Activated T-cell treated with anti-CD3 and anti-CD28 coated beads, Interleukin-2, amount 50 U/mL, for 48 hours (primary cell): Measurements from ENCODE around the gene CEP83.

Experiments used
- DNase-seq, 2 experiments: peaks; one replicate each; pipeline ENCODE4 v3.0.0-alpha.2; 2020

CEP83 gene

DNA sequence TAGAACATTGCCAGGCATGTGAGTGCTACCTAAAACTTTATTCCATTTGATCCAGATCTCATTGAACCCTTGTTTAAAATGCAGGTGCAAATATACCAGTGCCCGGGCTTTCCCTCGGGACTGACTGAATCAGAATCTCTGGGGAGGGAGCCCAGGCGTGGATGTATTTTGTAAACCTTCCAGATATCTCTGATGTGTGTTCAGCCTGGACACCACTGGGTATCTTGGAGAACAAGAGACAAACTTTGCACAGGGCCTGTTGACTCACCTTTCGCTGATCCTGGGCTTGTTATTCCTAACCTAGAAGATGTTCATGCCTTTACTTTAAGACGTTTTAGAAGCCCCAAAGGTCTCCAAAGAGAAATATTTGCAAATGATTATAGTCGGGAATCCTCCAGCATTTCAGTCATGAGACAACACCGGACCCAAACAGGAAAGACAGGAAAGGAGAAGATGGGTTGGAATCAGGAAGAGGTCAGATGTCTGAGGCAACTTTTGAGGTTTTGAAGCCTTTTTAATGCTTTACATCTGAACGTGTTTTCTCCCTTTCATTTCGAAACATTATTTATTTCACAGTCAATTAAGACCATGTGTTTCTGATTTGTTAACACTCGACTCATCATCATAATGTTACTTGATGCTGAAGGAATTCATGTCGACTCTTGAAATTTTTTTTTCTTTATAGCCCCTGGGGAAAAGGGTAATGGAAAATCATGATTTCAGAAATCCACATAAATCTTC, 192.7 kb downstream of the CEP83 start:
- no peak for DNase-seq

DNA sequence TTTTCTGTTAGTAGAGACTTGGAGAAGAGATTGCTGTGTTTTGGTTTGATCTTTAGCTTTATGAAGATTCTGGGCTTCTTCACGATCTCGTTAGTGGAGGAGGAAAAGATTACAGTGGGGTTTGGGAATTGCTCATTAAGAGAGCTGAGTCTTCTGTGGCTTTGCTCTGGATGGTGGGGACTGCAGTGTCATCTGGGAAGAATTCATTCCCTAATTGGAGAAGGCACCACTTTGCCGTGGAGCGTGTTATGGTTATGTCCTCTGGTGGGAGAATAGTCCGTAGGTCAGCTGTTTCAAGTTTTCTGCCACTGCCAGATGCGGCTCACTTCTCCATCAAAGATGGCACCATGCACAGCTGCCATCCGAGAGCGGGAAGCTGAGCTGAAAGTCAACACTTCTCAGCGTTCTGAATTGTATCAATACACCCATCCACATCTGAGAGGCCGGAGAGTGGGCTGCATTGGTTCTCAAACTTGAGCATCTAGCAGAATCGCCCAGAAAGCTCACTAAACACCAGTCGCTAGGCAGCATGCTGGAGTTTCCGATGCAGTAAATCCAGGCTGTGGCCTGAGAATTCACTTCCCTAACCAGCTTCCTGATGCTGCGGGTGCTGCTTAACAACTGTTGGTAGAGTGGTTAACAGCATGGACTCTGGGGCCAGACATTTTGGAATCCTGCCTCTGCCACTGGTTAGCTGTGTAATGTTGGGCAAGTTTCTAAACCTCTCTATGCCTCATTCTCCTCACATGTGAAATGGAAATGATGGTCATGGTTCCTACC, 193.5 kb downstream of the CEP83 start:
- no peak for DNase-seq

GRCh38 chr12:94265539-94265938, 194.1 kb downstream of the CEP83 start:
- no peak for DNase-seq

- DNase-seq, result no peak
Measured at GRCh38 chr12:94264736-94265485, 194.8 kb downstream of the CEP83 start.

- no peak for DNase-seq
Measured at GRCh38 chr12:94263905-94264561, 195.6 kb downstream of the CEP83 start.

DNA sequence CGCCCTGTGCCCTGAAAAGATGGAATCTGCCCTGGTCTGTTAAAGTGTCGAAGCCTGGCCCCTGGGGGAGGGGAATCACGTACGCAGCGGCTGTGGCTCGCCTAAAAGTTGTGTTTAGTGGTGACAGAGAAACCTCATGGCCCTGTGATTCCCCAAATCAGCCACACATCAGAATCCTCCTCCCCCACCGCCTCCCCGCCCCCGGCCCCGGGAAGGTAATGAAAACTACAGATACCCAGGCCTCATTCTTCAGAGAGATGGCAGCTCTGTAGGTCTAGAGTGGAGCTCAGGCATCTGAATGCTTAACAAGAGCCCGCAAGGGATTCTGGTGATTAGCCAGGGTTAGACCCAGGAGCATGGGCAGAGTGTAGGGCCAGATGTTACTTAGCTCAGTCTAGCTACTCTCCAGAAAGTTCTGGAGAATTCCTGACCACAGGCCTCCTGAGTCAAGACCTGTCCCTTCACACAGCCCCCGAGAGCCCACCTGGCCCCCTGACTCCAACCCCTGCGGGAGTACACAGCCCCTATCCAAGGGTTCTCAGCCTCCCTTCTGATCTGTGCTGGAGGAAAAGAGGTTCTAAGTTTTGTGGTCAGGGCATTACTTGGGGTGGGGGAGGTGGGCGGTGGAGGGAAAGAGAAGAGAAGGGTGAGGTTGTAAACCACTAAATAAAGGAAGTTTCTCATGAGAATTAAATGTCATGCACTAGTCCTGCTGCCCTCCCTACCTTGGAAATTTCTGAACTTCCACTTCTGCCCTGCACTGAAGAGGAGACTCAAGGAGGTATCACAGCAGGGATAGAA, 196.5 kb downstream of the CEP83 start:
- peak; percentile 80 to 82 for DNase-seq

GRCh38 chr12:94262228-94263010, 197.2 kb downstream of the CEP83 start:
- peak; percentile 78 to 81 for DNase-seq

GRCh38 chr12:94261786-94262185, 197.9 kb downstream of the CEP83 start:
- DNase-seq, result no peak

DNA sequence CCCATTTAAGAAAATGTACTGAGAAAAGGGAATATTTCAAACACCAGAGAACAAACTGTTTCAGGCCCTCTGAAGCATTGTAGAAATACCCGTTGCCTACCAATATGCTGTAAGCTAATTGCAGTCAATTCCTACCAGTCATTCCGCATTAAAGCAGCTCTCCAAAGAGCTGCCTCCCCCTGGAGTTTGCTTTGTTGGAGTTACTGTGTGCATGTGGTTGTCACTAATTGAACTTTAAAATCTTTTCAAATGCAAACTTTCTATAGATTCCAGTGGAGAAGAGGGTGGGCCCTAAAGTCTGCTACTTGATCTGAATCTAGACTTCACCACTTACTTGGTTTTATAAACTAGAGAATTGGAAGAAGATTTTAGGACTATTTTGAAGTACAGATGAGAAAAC, 198.5 kb downstream of the CEP83 start:
- no peak for DNase-seq

DNA sequence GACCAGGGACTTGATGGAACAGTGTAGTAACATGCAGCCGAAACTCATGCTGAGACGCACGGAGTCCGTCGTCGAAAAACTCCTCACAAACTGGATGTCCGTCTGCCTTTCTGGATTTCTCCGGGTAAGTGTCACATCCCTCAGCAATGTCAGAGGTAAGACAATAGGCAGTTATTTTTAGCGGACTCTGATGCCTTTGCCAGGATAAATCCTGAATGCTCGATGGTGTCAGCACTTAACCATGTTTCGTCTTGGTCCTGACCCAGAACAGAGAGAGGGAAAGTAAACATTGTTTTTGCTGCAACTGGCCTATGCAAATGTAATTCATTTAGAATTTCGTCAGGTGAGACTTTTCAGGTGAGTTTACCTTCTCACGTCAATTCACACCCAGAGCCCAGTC, 198.9 kb downstream of the CEP83 start:
- DNase-seq, result no peak

DNA sequence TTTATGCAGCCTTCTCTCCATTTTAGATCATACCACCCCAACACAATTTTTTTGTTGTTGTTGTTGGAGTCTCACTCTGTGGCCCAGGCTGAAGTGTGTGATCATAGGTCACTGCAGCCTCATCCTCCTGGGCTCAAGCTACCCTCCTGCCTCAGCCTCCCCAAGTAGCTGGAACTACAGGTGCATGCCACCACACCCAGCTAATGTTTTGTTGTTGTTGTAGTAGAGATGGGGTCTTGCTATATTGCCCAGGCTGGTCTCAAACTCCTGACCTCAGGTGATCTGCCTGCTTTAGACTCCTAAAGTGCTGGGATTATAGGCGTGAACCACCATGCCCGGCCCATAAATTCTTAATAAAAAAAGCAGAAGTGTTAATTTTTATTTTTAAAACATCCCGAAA, 199.7 kb downstream of the CEP83 start:
- no peak for DNase-seq

GRCh38 chr12:94258593-94258992, 201.1 kb downstream of the CEP83 start:
- no peak for DNase-seq
